HG03439 (cell line): ENCODE data around the gene VPS13D.
"Not testable (repeated sequence)": the region's sequence is repeated elsewhere in the genome, so short reads cannot be mapped to it uniquely, and the experiment has no call there.

Experiments used
- ATAC-seq: cut with Tn5 transposase; IDR thresholded peaks from one replicate; pipeline ENCODE4 v1.9.1; 2021; ENCODE audit warnings: mild to moderate bottlenecking, moderate library complexity; ENCODE audit not compliant: unreplicated experiment

Gene VPS13D

GRCh38 chr1:12359359-12360133 lies 129.7 kb downstream of the VPS13D start:
- no peak for ATAC-seq

GRCh38 chr1:12368646-12369045 lies 138.8 kb downstream of the VPS13D start:
- ATAC-seq = no peak

- ATAC-seq = no peak
These were observed 139.4 kb downstream of the VPS13D start for GRCh38 chr1:12369258-12369657.

GRCh38 chr1:12370333-12370975 lies 140.6 kb downstream of the VPS13D start:
- ATAC-seq = no peak

- no peak for ATAC-seq
These were observed 141.2 kb downstream of the VPS13D start for GRCh38 chr1:12371053-12371452.

GRCh38 chr1:12372180-12372579 lies 142.3 kb downstream of the VPS13D start:
- no peak for ATAC-seq

- no peak for ATAC-seq
These were observed 142.9 kb downstream of the VPS13D start for GRCh38 chr1:12372761-12373160.

- no peak for ATAC-seq
These were observed 145.5 kb downstream of the VPS13D start for GRCh38 chr1:12375133-12375829.

GRCh38 chr1:12376236-12377045 lies 146.6 kb downstream of the VPS13D start:
- no peak for ATAC-seq

- ATAC-seq = no peak
These were observed 150.8 kb downstream of the VPS13D start for GRCh38 chr1:12380326-12381249.

- no peak for ATAC-seq
These were observed 153.2 kb downstream of the VPS13D start for GRCh38 chr1:12383001-12383400.

GRCh38 chr1:12383786-12384185 lies 154.0 kb downstream of the VPS13D start:
- no peak for ATAC-seq

GRCh38 chr1:12384836-12385456 lies 155.1 kb downstream of the VPS13D start:
- no peak for ATAC-seq

GRCh38 chr1:12386130-12386529 lies 156.3 kb downstream of the VPS13D start:
- no peak for ATAC-seq

- no peak for ATAC-seq
These were observed 157.8 kb downstream of the VPS13D start for GRCh38 chr1:12387641-12388040.

- ATAC-seq = not testable (repeated sequence)
These were observed 160.5 kb downstream of the VPS13D start for GRCh38 chr1:12390296-12390695.

GRCh38 chr1:12397462-12398450 lies 167.9 kb downstream of the VPS13D start:
- ATAC-seq = no peak

GRCh38 chr1:12398479-12398878 lies 168.6 kb downstream of the VPS13D start:
- ATAC-seq = no peak
